HCEC 1CT (cell line): Measurements from ENCODE around the gene DGCR8.
"Not testable (repeated sequence)": the region's sequence is repeated elsewhere in the genome, so short reads cannot be mapped to it uniquely, and the experiment has no call there.

Experiments used
- DNase-seq: peaks from one replicate; pipeline ENCODE4 v3.0.0-alpha.2; 2017

The DGCR8 gene

GRCh38 chr22:20053407-20054033, 26.5 kb upstream of the DGCR8 start:
- DNase-seq = no peak

GRCh38 chr22:20054034-20054427, 26.0 kb upstream of the DGCR8 start:
- no peak for DNase-seq

- no peak for DNase-seq
Observed at GRCh38 chr22:20054485-20054884, 25.6 kb upstream of the DGCR8 start.

GRCh38 chr22:20055144-20055543, 24.9 kb upstream of the DGCR8 start:
- DNase-seq = no peak

GRCh38 chr22:20055654-20056053, 24.4 kb upstream of the DGCR8 start:
- DNase-seq = no peak

- no peak for DNase-seq
Observed at GRCh38 chr22:20056161-20056560, 23.9 kb upstream of the DGCR8 start.

- DNase-seq = no peak
Observed at GRCh38 chr22:20056696-20057386, 23.2 kb upstream of the DGCR8 start.

GRCh38 chr22:20057596-20058268, 22.3 kb upstream of the DGCR8 start:
- DNase-seq = no peak

GRCh38 chr22:20058989-20059770, 20.9 kb upstream of the DGCR8 start:
- no peak for DNase-seq

- DNase-seq = no peak
Observed at GRCh38 chr22:20060700-20061480, 19.2 kb upstream of the DGCR8 start.

GRCh38 chr22:20061481-20061861, 18.6 kb upstream of the DGCR8 start:
- no peak for DNase-seq

- no peak for DNase-seq
Observed at GRCh38 chr22:20062043-20062765, 17.8 kb upstream of the DGCR8 start.

GRCh38 chr22:20062766-20063083, 17.3 kb upstream of the DGCR8 start:
- DNase-seq = peak; percentile 71

- DNase-seq = no peak
Observed at GRCh38 chr22:20063271-20064139, 16.5 kb upstream of the DGCR8 start.

- no peak for DNase-seq
Observed at GRCh38 chr22:20064140-20064480, 15.9 kb upstream of the DGCR8 start.

GRCh38 chr22:20064545-20065262, 15.3 kb upstream of the DGCR8 start:
- DNase-seq = no peak

- DNase-seq = no peak
Observed at GRCh38 chr22:20065896-20066616, 14.0 kb upstream of the DGCR8 start.

- no peak for DNase-seq
Observed at GRCh38 chr22:20066617-20067383, 13.2 kb upstream of the DGCR8 start.

GRCh38 chr22:20067384-20067682, 12.7 kb upstream of the DGCR8 start:
- not testable (repeated sequence) for DNase-seq
